ENCODE measurements around the gene GUCA2A.

GUCA2A gene

GRCh38 chr1:42176902-42177519 lies 12.5 kb upstream of the GUCA2A start:
- no peak for DNase-seq

DNA sequence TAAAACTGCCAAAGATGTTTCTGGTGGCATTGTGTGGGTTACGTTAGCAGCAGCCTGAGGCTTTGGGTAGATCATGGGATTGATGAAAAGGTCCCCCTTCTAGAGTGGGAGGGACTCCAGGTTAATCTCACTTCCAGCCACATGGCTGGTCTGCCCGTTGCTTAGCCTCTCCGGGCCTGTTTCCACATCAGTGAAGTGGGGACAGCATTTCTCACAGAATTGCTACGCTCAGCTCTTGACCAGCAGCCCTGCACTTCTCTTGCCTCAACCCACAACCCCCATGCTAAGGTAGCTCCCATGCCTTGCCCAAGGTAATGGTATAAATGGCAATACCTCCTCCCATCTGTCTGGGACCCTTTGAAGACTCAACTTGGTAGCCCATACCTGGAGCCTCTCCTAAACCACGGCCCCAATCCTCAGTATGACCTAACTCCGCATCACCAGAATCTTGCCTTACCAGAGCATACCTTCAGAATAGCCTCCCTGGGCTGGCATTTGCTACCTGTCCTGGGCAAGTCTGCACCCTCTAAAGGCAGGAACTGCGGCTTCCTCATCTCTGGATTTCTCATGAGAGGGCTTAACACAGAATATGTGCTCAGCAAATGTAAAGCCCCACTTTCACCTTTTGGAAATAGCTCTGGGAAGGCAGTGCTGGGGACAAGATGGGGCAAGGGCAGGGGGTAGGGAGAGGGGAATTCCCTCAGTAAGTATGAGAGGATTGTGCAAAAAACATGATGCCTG lies 10.9 kb upstream of the GUCA2A start:
- DNase-seq, result no peak

GRCh38 chr1:42173961-42174735 lies 9.6 kb upstream of the GUCA2A start:
- DNase-seq, result no peak

DNA sequence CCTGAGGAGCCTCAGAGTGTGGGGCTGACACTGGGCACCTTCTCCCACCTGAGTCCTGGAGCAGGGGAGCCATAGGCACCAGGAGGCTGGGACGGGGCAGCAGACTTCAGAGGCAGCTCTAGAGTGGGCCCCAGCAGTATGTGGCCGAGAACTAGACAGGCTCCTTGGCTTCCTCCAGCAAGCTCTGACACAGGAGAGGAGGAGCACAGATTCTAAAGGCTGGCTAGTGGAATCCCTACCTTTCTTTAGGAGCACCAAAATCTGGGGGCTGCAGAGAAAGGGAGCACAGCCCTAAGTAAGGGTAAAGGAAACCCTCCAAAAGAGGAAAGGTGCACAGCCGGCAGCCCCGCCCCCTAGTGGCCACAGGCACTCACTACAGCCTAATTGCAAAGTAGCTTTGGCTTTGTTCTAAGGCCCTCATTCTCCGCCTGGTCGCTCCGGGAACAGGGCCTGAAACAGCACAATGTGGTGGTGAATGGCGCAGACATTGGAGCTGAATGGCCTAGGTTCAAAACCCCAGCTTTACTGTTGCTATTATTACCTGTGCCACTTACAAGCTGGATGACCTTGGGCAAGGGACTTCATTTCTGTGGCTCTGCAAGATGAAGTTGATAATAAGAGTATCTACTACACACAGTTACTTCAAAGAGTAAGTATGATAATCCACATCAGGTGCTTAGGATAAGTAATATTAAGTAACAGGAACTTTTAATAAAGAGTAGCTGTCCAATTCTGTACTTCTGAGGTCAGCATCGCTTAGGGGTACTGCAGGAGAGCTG lies 8.8 kb upstream of the GUCA2A start:
- DNase-seq, result peak; percentile 72

GRCh38 chr1:42172381-42173133 lies 8.0 kb upstream of the GUCA2A start:
- no peak for DNase-seq

DNA sequence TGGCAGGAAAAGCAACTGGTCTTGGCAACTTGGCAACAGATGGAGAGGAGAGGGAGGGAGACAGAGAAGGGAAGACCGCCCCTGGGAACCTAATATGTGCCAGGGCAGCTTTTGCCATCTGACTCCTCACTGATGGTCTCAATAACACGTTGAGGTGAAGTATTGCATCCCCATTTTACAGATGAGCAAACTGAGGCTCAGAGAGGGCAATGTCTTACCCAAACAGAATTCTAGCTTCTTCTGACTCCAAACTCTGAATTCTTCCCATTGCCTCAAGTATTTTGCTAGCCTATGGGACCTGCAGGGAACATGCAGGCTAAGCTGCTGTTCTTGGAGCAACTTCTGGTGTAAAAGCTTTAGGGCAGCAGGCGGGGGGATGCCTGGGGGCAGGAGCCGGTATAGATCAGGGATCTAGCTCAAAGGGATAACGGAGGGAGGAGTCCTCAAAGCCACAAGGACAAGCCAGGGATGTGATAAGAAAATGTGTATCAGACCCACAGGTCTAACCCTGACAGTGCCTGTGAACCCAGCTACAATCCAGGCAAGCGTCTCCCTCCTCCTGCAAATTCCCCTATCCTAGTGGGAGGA lies 7.2 kb upstream of the GUCA2A start:
- DNase-seq, result no peak

GRCh38 chr1:42170779-42171621 lies 6.5 kb upstream of the GUCA2A start:
- no peak for DNase-seq

GRCh38 chr1:42168763-42169162 lies 4.2 kb upstream of the GUCA2A start:
- DNase-seq, result no peak

- no peak for DNase-seq
These were observed 3.8 kb upstream of the GUCA2A start for GRCh38 chr1:42168391-42168670.

DNA sequence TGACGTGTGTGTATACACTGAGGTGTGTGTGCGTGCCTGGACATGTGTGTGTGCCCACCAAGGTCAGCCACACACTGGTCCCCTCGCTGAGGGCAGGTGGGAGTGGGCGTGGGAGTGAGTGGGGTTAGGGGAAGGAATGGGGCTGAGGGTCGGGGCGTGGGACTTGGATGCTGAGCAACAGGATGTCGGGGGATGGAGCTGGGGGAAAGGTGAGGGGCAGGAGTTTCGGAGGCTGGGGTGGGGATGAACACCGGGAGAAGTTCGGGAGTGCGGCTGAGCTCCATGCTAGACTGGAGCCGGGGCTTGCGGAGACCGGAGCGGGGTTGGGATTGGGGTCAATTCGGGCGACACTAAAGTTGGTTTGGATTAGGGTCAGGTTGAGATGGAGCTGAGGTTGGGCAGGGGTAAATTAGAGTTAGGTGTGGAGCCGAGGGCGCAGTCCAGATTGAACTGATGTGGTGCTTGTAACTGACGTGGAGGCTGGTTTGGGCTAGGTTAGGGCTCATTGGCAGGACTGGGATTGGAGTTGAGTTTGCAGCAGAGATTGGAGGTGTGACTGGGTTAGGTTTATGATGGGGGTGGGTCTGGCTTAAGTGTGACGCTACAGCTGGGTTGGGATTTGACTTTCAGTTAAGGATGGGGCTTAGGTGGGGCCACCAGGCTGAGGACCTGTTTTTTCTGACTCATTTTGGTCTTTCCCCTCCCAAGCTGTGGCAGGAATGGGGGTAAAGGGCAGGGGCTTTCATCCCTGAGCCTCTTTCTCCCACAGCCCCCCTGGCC lies 3.3 kb upstream of the GUCA2A start:
- no peak for DNase-seq

DNA sequence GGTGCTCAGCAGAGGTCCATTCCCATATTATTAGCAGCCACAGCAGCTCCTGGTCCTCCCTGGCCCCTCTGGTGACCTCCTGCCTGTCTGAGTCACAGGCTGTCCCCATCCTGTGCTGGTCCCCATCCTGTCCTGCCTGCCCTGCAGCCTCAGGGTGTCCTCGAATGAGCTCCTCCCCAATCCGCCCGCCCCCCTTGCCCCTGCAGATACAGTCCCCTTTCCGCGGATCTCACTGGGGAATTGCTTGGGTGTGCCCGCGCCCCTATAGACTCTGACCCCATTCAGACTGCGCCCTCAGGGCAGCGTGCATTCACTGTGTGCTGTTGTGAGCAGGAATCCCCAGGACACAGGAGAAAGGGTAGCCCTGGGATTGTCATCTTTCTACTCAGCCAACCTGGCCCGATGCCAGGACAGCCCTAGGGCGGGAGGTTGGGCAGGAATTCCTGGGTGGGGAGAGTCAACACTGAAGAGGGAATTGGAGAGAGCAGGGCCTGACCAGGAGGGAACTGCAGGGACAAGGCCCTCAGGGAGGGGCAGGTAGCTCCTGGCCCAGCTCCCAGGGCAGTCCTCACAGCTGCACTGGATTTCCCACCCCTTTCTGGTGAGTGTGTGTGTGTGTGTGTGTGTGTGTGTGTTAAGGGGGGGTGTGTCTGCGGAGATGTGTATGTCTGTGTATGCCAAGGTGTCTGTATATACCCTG lies 1.1 kb upstream of the GUCA2A start:
- DNase-seq, result no peak

DNA sequence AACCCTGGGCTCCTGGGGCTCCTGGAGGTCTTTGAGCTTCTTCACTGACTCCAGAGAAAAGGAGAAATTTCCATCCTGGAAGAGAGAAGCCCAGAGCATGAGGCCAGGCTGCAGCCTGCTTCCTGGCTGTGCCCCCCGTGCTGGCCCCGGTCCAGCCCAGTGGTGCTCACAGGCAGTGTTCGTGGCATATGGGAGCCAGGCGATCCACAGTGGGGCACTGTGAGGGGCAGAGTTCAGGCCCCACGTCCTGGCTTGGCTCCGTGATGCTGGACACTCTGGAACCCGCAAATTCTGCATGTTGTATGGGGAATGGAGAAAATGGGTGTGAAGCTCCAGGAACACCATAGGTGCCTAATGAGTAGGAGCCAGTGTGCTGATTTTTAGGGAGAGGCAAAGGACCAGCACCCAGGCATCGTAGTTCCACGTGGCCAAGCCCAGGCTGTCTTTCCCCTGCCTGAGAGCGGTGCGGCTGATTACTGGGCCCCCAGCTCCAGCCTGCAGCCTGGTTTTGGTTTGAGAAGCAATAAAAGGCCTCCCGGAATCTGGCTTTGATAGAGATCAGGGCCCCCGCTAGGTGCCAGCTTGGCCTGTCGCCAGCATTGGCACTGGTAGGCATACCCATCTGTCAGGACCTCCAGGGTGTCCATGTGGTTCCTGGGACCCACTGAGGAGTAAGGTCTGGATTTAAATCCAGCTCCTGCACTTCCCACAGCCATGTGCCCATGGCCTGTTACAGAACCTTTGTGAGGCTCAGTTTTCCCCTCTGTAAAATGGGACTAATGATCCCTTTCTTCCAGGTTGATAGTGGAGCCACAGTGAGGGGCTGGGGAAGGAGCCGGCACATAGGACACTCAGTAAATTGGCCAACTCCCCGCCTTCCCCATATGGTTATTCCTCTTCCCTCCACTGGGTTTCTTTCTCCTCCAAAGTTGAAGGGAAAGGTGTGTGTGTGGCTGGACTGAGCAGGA lies 725 bp downstream of the GUCA2A start:
- no peak for DNase-seq

GRCh38 chr1:42163114-42163513 lies 1.4 kb downstream of the GUCA2A start:
- no peak for DNase-seq

DNA sequence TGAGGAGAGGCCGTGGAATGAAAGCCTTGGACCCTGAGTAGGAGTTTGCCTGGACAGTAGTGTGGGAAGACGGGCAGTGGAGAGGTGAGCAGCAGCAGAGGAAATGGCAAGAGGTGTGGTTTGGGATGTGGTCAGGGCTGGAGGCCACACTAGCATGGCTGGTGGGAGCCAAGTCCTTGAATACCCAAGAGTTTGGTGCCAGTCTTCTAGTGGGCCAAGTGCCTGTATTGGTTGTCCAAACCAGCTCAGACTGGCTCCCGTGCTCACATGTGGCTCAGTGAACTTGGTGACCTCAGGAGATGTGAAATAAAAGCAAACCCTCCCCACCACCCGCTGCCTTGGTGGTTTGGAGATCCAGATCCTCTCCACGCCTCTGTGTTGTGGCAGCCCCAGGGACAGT lies 2.4 kb downstream of the GUCA2A start:
- DNase-seq, result no peak

GRCh38 chr1:42158189-42158588 lies 6.4 kb downstream of the GUCA2A start:
- DNase-seq, result no peak

DNA sequence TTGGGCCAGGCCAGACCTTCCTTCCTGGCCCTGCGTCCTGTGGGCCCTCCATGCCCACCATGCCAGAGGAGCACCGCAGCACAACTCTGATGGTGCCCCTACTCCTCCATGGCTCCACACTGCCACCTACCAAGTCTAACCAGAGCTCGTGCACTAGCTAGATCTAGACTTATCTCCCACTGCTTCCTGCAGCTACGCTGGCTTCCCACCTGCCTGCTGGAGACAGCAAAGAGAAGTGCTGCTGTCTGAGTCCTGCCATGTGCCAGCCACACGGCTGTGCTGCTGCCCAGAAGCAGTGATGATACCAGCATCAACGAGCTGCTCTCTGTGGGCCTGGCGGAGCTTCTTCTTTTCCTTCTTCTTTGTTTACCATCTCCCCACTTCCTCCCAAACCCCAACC lies 6.9 kb downstream of the GUCA2A start:
- DNase-seq, result peak; percentile 23

DNA sequence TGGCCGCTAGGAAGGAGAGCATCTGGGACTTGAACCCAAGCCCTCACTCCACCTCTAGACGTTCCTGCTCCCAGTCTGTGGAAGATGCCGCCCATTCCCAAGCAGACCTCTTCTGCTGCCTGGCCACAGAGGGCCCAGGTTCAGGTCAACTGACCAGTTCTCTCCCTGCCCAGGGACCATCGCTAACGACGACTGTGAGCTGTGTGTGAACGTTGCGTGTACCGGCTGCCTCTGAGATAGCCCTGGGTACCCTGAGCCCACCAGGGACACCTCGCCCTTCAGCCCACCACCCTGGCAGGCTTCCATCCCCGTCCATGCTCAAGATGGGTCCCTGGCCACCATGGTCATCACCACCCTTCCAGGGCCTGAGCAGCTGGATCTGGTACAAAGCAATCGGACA lies 9.2 kb downstream of the GUCA2A start:
- no peak for DNase-seq

GRCh38 chr1:42154685-42155084 lies 9.9 kb downstream of the GUCA2A start:
- DNase-seq, result no peak

DNA sequence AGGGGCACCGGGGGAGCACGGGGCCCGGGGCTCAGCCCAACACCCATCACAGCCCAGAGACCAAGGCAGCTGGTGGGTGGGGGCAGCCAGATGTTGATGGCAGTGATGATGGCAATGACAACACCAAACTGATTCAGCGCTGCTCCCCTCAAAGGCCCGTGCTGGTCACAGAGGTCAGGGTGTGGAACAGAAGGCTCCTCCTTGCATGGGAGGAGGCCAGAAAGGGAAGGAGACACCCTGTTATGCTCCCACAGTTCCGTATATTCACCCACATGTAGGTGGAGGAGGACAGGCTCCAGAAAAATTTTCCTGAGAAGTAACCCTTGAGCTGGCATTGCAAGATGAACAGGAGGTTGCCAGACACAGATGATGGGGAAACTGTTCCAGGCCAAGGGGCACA lies 10.9 kb downstream of the GUCA2A start:
- no peak for DNase-seq
